Measurements from ENCODE around the gene NECAP2.
"Not testable (repeated sequence)": the region's sequence is repeated elsewhere in the genome, so short reads cannot be mapped to it uniquely, and the experiment has no call there.

Gene NECAP2

GRCh38 chr1:16459352-16459925 is 18.9 kb downstream of the NECAP2 start:
- no peak for DNase-seq (ENCODE audit: low read depth, low spot score)

- no peak for DNase-seq (ENCODE audit: low read depth, low spot score)
Measured at GRCh38 chr1:16461681-16462080, 21.2 kb downstream of the NECAP2 start.

GRCh38 chr1:16462773-16463330 is 22.3 kb downstream of the NECAP2 start:
- no peak for DNase-seq (ENCODE audit: low read depth, low spot score)

- no peak for DNase-seq (ENCODE audit: low read depth, low spot score)
Measured at GRCh38 chr1:16464917-16465625, 24.5 kb downstream of the NECAP2 start.

GRCh38 chr1:16468558-16468957 is 28.0 kb downstream of the NECAP2 start:
- DNase-seq (ENCODE audit: low read depth, low spot score) = no peak

- no peak for DNase-seq (ENCODE audit: low read depth, low spot score)
Measured at GRCh38 chr1:16474166-16474800, 33.8 kb downstream of the NECAP2 start.

- not testable (repeated sequence) for DNase-seq (ENCODE audit: low read depth, low spot score)
Measured at GRCh38 chr1:16474891-16475290, 34.4 kb downstream of the NECAP2 start.

GRCh38 chr1:16475771-16476770 is 35.5 kb downstream of the NECAP2 start:
- not testable (repeated sequence) for DNase-seq (ENCODE audit: low read depth, low spot score)

GRCh38 chr1:16478091-16478490 is 37.6 kb downstream of the NECAP2 start:
- no peak for DNase-seq (ENCODE audit: low read depth, low spot score)

GRCh38 chr1:16483146-16483545 is 42.6 kb downstream of the NECAP2 start:
- not testable (repeated sequence) for DNase-seq (ENCODE audit: low read depth, low spot score)

GRCh38 chr1:16483639-16484500 is 43.3 kb downstream of the NECAP2 start:
- DNase-seq (ENCODE audit: low read depth, low spot score) = not testable (repeated sequence)

GRCh38 chr1:16484501-16484835 is 43.9 kb downstream of the NECAP2 start:
- DNase-seq (ENCODE audit: low read depth, low spot score) = no peak

- no peak for DNase-seq (ENCODE audit: low read depth, low spot score)
Measured at GRCh38 chr1:16484931-16485330, 44.4 kb downstream of the NECAP2 start.

- DNase-seq (ENCODE audit: low read depth, low spot score) = not testable (repeated sequence)
Measured at GRCh38 chr1:16486316-16486715, 45.8 kb downstream of the NECAP2 start.

GRCh38 chr1:16487011-16487410 is 46.5 kb downstream of the NECAP2 start:
- not testable (repeated sequence) for DNase-seq (ENCODE audit: low read depth, low spot score)

GRCh38 chr1:16489195-16489880 is 48.8 kb downstream of the NECAP2 start:
- DNase-seq (ENCODE audit: low read depth, low spot score) = not testable (repeated sequence)

- no peak for DNase-seq (ENCODE audit: low read depth, low spot score)
Measured at GRCh38 chr1:16491056-16491675, 50.6 kb downstream of the NECAP2 start.

- not testable (repeated sequence) for DNase-seq (ENCODE audit: low read depth, low spot score)
Measured at GRCh38 chr1:16492937-16493336, 52.4 kb downstream of the NECAP2 start.

GRCh38 chr1:16493731-16494130 is 53.2 kb downstream of the NECAP2 start:
- DNase-seq (ENCODE audit: low read depth, low spot score) = not testable (repeated sequence)
